ENCODE measurements around the gene CEP290. TPM values are rescaled to one million over a fixed set of nuclear protein-coding genes. Genes with fewer than 3 reads are reported as not detected.

CEP290 gene
- total RNA-seq, 1 experiment from 2014 or later: 9.6 TPM

DNA sequence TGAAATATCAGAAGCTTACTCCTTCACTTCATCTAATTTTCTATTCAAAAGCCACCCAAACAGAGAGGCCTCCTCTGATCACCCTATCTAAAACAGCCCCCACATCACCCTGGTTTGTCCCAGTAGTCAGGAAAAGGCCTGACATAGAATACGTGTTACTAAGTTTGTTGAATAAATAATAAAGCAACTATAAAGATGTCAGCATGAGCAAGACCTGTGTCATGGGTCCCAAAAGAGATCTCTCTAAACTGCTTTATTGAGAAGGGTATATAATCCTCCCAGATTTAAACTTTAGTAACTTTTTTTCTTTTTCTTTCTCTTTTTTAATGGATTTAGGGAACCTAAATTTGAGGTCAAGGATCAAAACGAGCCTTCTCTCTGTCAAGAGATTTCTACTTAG lies 85.3 kb downstream of the CEP290 start:
- CTCF ChIA-PET: no interaction called here
- DNase-seq (ENCODE audit: low spot score) (no peak), ATAC-seq (no peak)
- H3K36me3 Mint-ChIP-seq: peaks cover 13% of the 10 kb centered on the region; the same call in 1 of the 2 replicates
- TF ChIP-seq, protein P1, sequence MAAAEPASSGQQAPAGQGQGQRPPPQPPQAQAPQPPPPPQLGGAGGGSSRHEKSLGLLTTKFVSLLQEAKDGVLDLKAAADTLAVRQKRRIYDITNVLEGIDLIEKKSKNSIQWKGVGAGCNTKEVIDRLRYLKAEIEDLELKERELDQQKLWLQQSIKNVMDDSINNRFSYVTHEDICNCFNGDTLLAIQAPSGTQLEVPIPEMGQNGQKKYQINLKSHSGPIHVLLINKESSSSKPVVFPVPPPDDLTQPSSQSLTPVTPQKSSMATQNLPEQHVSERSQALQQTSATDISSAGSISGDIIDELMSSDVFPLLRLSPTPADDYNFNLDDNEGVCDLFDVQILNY (CRISPR knock-in tag; IDR thresholded peaks at IDR 0.05): no peak
- TF ChIP-seq ZNF121 (CRISPR knock-in tag; IDR thresholded peaks at IDR 0.05) (no peak), OVOL2 (CRISPR knock-in tag; IDR thresholded peaks at IDR 0.05; ENCODE audit: borderline replicate concordance) (no peak), ETV6 (CRISPR knock-in tag; IDR thresholded peaks at IDR 0.05) (no peak), FOXP1 (CRISPR knock-in tag; IDR thresholded peaks at IDR 0.05; ENCODE audit: borderline replicate concordance) (no peak), ELF4 (CRISPR knock-in tag; IDR thresholded peaks at IDR 0.05; ENCODE audit: low read depth) (no peak), NR2C2 (CRISPR knock-in tag; IDR thresholded peaks at IDR 0.05) (no peak), GTF2I (CRISPR knock-in tag; conservative IDR thresholded peaks at IDR 0.05) (no peak), GABPB1 (CRISPR knock-in tag; IDR thresholded peaks at IDR 0.05) (no peak), CREB1 (CRISPR knock-in tag; IDR thresholded peaks at IDR 0.05) (no peak), RORB (CRISPR knock-in tag; IDR thresholded peaks at IDR 0.05) (no peak), CBFB (CRISPR knock-in tag; IDR thresholded peaks at IDR 0.05; ENCODE audit: low read depth) (no peak), ZNF219 (CRISPR knock-in tag; IDR thresholded peaks at IDR 0.05; ENCODE audit: borderline replicate concordance) (no peak), NFE2L1 (CRISPR knock-in tag; IDR thresholded peaks at IDR 0.05) (no peak)
- TF ChIP-seq, protein P2, sequence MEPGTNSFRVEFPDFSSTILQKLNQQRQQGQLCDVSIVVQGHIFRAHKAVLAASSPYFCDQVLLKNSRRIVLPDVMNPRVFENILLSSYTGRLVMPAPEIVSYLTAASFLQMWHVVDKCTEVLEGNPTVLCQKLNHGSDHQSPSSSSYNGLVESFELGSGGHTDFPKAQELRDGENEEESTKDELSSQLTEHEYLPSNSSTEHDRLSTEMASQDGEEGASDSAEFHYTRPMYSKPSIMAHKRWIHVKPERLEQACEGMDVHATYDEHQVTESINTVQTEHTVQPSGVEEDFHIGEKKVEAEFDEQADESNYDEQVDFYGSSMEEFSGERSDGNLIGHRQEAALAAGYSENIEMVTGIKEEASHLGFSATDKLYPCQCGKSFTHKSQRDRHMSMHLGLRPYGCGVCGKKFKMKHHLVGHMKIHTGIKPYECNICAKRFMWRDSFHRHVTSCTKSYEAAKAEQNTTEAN (CRISPR knock-in tag; IDR thresholded peaks at IDR 0.05): no peak
- no peak overlapping the region for H3K27ac Mint-ChIP-seq
- no peaks in the 10 kb centered on the region for H3K9me3 Mint-ChIP-seq
- no peaks in the 10 kb centered on the region for H3K4me1 Mint-ChIP-seq
- no peaks in the 10 kb centered on the region for H3K27me3 Mint-ChIP-seq (ENCODE audit: low read depth)
- no peak overlapping the region for H3K4me3 Mint-ChIP-seq
- POLR2A ChIA-PET: no interaction called here

DNA sequence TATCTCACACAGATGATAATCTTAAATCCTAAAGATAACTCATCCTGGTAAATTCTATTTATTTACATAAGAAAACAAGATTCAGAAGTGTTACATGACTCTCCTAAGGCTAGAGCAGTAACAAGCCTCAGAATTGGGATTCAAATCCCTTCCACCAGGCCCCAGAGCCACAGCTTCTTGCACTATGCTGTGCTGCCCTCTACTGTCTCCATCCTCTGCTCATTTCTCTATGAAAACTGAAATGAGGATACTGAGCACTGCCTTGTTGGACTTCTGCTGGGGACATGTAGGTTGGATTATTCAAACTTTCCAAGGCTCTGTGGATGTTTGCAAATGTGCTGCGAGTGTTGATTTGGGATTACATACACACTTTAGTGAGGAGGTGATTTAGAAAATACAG lies 89.2 kb downstream of the CEP290 start:
- Mint-ChIP-seq H3K27ac (no peak overlapping the region), H3K9me3 (no peaks in the 10 kb centered on the region), H3K4me3 (no peak overlapping the region), H3K36me3 (peaks cover 10% of the 10 kb centered on the region), H3K4me1 (no peaks in the 10 kb centered on the region), H3K27me3 (ENCODE audit: low read depth) (no peaks in the 10 kb centered on the region)
- CTCF ChIA-PET: interaction anchor here (1.2 kb wide), 1 partner anchor 103 kb away, joined by 3 read pairs; no protein-coding TSS in a partner anchor
- DNase-seq (ENCODE audit: low spot score) (peak; percentile 26), ATAC-seq (peak; percentile 90)
- TF ChIP-seq, protein P3, sequence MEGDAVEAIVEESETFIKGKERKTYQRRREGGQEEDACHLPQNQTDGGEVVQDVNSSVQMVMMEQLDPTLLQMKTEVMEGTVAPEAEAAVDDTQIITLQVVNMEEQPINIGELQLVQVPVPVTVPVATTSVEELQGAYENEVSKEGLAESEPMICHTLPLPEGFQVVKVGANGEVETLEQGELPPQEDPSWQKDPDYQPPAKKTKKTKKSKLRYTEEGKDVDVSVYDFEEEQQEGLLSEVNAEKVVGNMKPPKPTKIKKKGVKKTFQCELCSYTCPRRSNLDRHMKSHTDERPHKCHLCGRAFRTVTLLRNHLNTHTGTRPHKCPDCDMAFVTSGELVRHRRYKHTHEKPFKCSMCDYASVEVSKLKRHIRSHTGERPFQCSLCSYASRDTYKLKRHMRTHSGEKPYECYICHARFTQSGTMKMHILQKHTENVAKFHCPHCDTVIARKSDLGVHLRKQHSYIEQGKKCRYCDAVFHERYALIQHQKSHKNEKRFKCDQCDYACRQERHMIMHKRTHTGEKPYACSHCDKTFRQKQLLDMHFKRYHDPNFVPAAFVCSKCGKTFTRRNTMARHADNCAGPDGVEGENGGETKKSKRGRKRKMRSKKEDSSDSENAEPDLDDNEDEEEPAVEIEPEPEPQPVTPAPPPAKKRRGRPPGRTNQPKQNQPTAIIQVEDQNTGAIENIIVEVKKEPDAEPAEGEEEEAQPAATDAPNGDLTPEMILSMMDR (IDR thresholded peaks at IDR 0.05): 0 out of 2 replicates have a peak, but pooled peaks have one; percentile 16
- TF ChIP-seq, protein P4, sequence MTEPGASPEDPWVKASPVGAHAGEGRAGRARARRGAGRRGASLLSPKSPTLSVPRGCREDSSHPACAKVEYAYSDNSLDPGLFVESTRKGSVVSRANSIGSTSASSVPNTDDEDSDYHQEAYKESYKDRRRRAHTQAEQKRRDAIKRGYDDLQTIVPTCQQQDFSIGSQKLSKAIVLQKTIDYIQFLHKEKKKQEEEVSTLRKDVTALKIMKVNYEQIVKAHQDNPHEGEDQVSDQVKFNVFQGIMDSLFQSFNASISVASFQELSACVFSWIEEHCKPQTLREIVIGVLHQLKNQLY (CRISPR knock-in tag; IDR thresholded peaks at IDR 0.05): no peak
- TF ChIP-seq ZNF219 (CRISPR knock-in tag; IDR thresholded peaks at IDR 0.05; ENCODE audit: borderline replicate concordance): no peak
- TF ChIP-seq NR3C1 (CRISPR knock-in tag; conservative IDR thresholded peaks at IDR 0.05; ENCODE audit: low read depth): no peak
- TF ChIP-seq, protein P5, sequence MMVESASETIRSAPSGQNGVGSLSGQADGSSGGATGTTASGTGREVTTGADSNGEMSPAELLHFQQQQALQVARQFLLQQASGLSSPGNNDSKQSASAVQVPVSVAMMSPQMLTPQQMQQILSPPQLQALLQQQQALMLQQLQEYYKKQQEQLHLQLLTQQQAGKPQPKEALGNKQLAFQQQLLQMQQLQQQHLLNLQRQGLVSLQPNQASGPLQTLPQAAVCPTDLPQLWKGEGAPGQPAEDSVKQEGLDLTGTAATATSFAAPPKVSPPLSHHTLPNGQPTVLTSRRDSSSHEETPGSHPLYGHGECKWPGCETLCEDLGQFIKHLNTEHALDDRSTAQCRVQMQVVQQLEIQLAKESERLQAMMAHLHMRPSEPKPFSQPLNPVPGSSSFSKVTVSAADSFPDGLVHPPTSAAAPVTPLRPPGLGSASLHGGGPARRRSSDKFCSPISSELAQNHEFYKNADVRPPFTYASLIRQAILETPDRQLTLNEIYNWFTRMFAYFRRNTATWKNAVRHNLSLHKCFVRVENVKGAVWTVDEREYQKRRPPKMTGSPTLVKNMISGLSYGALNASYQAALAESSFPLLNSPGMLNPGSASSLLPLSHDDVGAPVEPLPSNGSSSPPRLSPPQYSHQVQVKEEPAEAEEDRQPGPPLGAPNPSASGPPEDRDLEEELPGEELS (CRISPR knock-in tag; IDR thresholded peaks at IDR 0.05): no peak
- TF ChIP-seq FOXK1 (CRISPR knock-in tag; IDR thresholded peaks at IDR 0.05): no peak
- TF ChIP-seq, protein P6, sequence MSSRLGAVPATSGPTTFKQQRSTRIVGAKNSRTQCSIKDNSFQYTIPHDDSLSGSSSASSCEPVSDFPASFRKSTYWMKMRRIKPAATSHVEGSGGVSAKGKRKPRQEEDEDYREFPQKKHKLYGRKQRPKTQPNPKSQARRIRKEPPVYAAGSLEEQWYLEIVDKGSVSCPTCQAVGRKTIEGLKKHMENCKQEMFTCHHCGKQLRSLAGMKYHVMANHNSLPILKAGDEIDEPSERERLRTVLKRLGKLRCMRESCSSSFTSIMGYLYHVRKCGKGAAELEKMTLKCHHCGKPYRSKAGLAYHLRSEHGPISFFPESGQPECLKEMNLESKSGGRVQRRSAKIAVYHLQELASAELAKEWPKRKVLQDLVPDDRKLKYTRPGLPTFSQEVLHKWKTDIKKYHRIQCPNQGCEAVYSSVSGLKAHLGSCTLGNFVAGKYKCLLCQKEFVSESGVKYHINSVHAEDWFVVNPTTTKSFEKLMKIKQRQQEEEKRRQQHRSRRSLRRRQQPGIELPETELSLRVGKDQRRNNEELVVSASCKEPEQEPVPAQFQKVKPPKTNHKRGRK (CRISPR knock-in tag; IDR thresholded peaks at IDR 0.05; ENCODE audit: borderline replicate concordance): no peak
- TF ChIP-seq, protein P7, sequence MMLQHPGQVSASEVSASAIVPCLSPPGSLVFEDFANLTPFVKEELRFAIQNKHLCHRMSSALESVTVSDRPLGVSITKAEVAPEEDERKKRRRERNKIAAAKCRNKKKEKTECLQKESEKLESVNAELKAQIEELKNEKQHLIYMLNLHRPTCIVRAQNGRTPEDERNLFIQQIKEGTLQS (CRISPR knock-in tag; conservative IDR thresholded peaks at IDR 0.05): no peak
- TF ChIP-seq ZNF121 (CRISPR knock-in tag; IDR thresholded peaks at IDR 0.05): no peak
- POLR2A ChIA-PET: interaction anchor here (0.6 kb wide), 1 partner anchor 80 kb away, joined by 8 read pairs; no protein-coding TSS in a partner anchor

Measured in WTC11 (cell line).